Neural cell (in vitro differentiated cells): ENCODE data around the gene ATP7B.

Source experiments
- CTCF ChIP-seq: fragments of 450-650 bp; IDR thresholded peaks from 2 replicates; pipeline ENCODE4 v1.5.1; 2014; ENCODE audit warnings: antibody characterized with exemption, mild to moderate bottlenecking, moderate library complexity; ENCODE audit not compliant: poor library complexity, severe bottlenecking
- EZH2 ChIP-seq: fragments of 200-600, 300-800 bp; shearing (Covaris generic), sonication (generic); IDR thresholded peaks from 2 replicates; pipeline ENCODE4 v1.6.1; 2014; ENCODE audit warnings: antibody characterized with exemption, low read length, borderline replicate concordance, mild to moderate bottlenecking; ENCODE audit not compliant: insufficient read depth, poor library complexity, severe bottlenecking
- MXI1 ChIP-seq: fragments of 450-650 bp; conservative IDR thresholded peaks from 2 replicates; pipeline ENCODE4 v1.6.1; 2014; ENCODE audit warnings: antibody characterized with exemption, mild to moderate bottlenecking; ENCODE audit not compliant: poor library complexity, severe bottlenecking
- POLR2AphosphoS5 ChIP-seq: IDR thresholded peaks from 2 replicates; pipeline ENCODE4 v1.6.1; 2012
- RAD21 ChIP-seq: fragments of 450-650 bp; conservative IDR thresholded peaks from 2 replicates; pipeline ENCODE4 v1.6.1; 2014; ENCODE audit warnings: antibody characterized with exemption, mild to moderate bottlenecking, moderate library complexity
- REST ChIP-seq: IDR thresholded peaks from 2 replicates; pipeline ENCODE4 v1.6.1; 2012; ENCODE audit warnings: borderline replicate concordance
- SMC3 ChIP-seq: fragments of 450-650 bp; conservative IDR thresholded peaks from 2 replicates; pipeline ENCODE4 v1.6.1; 2014; ENCODE audit warnings: antibody characterized with exemption, mild to moderate bottlenecking, moderate library complexity; ENCODE audit not compliant: poor library complexity

DNA sequence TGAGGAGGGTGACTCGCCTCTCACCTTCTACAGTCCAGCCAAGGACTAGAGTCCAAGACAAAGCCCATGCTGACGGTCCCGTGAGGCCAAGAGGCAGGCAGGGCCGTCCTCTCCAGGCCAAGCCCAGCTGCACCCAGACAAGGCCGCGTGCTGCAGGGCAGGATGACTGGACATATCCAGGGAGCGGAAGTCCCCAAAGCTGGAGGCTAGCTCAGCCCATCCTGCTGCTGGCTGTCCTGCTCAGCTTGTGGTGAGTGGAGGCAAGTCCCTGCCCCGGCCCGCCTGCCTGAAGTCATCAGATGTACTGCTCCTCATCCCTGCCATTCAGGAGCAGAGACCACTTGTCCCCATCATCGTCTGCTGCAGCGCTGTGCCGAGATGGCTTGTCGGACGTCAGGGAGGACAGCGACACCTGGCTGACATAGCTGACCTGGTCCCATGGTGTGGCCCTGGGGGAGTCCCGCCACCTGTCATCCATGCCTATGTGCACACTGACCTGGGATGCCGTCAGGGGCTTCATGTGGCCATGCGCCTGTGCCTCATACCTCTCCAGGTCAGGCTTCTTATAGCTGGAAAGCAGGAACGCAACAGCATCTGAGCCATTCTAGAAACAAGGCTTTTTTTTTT, 76.7 kb downstream of the ATP7B start:
- TF ChIP-seq RAD21 (no peak), POLR2AphosphoS5 (no peak), CTCF (no peak), EZH2 (no peak), REST (no peak), MXI1 (no peak), SMC3 (no peak)
